ENCODE measurements around the gene CCDC60.

CCDC60 gene

GRCh38 chr12:119406308-119406707, 71.8 kb downstream of the CCDC60 start:
- DNase-seq (ENCODE audit: low spot score), result no peak
- in situ Hi-C loops (cut with MboI; ENCODE audit: low pct_unique_long_range_greater_than_20kb, low sequenced_read_pairs, unreplicated experiment), result loop anchor here (25.0 kb wide), 1 partner anchor 294 kb away; no protein-coding TSS in a partner anchor
- no peak for TF ChIP-seq CTCF (IDR thresholded peaks at IDR 0.05; ENCODE audit: extremely low read depth, insufficient read depth, missing control alignments)

GRCh38 chr12:119406811-119407210, 72.3 kb downstream of the CCDC60 start:
- in situ Hi-C loops (cut with MboI; ENCODE audit: low pct_unique_long_range_greater_than_20kb, low sequenced_read_pairs, unreplicated experiment), result loop anchor here (25.0 kb wide), 1 partner anchor 295 kb away; no protein-coding TSS in a partner anchor
- no peak for TF ChIP-seq CTCF (IDR thresholded peaks at IDR 0.05; ENCODE audit: extremely low read depth, insufficient read depth, missing control alignments)

GRCh38 chr12:119409043-119409442, 74.5 kb downstream of the CCDC60 start:
- in situ Hi-C loops (cut with MboI; ENCODE audit: low pct_unique_long_range_greater_than_20kb, low sequenced_read_pairs, unreplicated experiment), result loop anchor here (25.0 kb wide), 1 partner anchor 297 kb away; no protein-coding TSS in a partner anchor
- DNase-seq (ENCODE audit: low spot score), result no peak
- TF ChIP-seq CTCF (IDR thresholded peaks at IDR 0.05; ENCODE audit: extremely low read depth, insufficient read depth, missing control alignments), result no peak

More at GRCh38 chr12:119406811-119407210, 72.3 kb downstream of the CCDC60 start:
- DNase-seq (ENCODE audit: low spot score), result no peak

- in situ Hi-C loops (cut with MboI; ENCODE audit: low pct_unique_long_range_greater_than_20kb, low sequenced_read_pairs, unreplicated experiment), result loop anchor here (25.0 kb wide), 1 partner anchor 298 kb away; no protein-coding TSS in a partner anchor
- no peak for TF ChIP-seq CTCF (IDR thresholded peaks at IDR 0.05; ENCODE audit: extremely low read depth, insufficient read depth, missing control alignments)
- no peak for DNase-seq (ENCODE audit: low spot score)
Observed at GRCh38 chr12:119410396-119410795, 75.9 kb downstream of the CCDC60 start.

GRCh38 chr12:119412306-119412705, 77.8 kb downstream of the CCDC60 start:
- DNase-seq (ENCODE audit: low spot score), result no peak
- TF ChIP-seq CTCF (IDR thresholded peaks at IDR 0.05; ENCODE audit: extremely low read depth, insufficient read depth, missing control alignments), result no peak
- in situ Hi-C loops (cut with MboI; ENCODE audit: low pct_unique_long_range_greater_than_20kb, low sequenced_read_pairs, unreplicated experiment), result loop anchor here (25.0 kb wide), 1 partner anchor 300 kb away; no protein-coding TSS in a partner anchor

GRCh38 chr12:119412811-119413794, 78.6 kb downstream of the CCDC60 start:
- in situ Hi-C loops (cut with MboI; ENCODE audit: low pct_unique_long_range_greater_than_20kb, low sequenced_read_pairs, unreplicated experiment), result loop anchor here (25.0 kb wide), 1 partner anchor 301 kb away; no protein-coding TSS in a partner anchor
- TF ChIP-seq CTCF (IDR thresholded peaks at IDR 0.05; ENCODE audit: extremely low read depth, insufficient read depth, missing control alignments), result peak; percentile 83
- peak; percentile 58 for DNase-seq (ENCODE audit: low spot score)
